HG03460 (cell line): ENCODE results near the gene PPP4R4.
"Not testable (repeated sequence)": the region's sequence is repeated elsewhere in the genome, so short reads cannot be mapped to it uniquely, and the experiment has no call there.

ENCODE experiments used
- ATAC-seq: cut with Tn5 transposase; IDR thresholded peaks from one replicate; pipeline ENCODE4 v1.9.1; 2021; ENCODE audit not compliant: unreplicated experiment

The PPP4R4 gene

GRCh38 chr14:94264195-94264594 is 90.1 kb downstream of the PPP4R4 start:
- ATAC-seq = not testable (repeated sequence)

GRCh38 chr14:94267352-94267751 is 93.2 kb downstream of the PPP4R4 start:
- no peak for ATAC-seq

DNA sequence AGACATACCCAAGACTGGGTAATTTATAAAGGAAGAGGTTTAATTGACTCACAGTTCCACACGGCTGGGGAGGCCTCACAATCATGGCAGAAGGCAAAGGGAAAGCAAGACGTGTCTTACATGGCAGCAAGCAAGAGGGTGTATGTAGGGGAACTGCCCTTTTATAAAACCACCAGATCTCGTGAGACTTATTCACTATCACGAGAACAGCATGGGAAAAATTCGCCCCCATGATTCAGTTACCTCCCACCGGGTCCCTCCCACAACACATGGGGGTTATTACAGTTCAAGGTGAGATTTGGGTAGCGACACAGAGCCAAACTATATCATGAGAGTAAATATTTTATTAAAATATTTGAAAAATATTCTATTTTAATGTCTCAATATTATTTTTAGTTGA is 94.5 kb downstream of the PPP4R4 start:
- not testable (repeated sequence) for ATAC-seq

- no peak for ATAC-seq
These were observed 95.0 kb downstream of the PPP4R4 start for GRCh38 chr14:94269156-94269555.

DNA sequence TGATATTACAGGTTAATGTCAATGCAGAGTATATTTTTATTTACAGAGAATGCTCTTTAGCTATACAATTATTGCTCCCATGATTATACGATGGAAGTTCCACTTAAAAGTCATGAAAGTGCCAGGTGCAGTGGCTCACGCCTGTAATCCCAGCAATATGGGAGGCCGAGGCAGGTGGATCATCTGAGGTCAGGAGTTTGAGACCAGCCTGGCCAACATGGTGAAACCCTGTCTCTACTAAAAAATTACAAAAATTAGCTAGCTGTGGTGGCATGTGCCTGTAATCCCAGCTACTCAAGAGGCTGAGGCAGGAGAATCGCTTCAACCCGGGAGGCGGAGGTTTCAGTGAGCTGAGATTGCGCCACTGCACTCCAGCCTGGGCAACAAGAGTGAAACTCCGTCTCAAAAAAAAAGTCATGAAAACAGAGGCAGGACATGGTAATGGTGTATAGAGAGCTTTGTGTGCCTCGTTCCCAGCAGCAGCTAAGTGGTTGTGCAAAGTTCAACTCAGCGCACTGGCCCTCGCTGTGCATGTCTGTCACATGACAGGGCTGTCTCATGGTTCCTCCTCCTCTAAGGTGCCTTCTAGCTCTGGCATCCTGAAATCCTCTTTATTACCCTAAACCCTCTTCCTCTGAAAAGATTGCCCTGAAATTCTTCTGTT is 102.9 kb downstream of the PPP4R4 start:
- ATAC-seq = not testable (repeated sequence)

GRCh38 chr14:94278731-94279130 is 104.6 kb downstream of the PPP4R4 start:
- ATAC-seq = no peak

DNA sequence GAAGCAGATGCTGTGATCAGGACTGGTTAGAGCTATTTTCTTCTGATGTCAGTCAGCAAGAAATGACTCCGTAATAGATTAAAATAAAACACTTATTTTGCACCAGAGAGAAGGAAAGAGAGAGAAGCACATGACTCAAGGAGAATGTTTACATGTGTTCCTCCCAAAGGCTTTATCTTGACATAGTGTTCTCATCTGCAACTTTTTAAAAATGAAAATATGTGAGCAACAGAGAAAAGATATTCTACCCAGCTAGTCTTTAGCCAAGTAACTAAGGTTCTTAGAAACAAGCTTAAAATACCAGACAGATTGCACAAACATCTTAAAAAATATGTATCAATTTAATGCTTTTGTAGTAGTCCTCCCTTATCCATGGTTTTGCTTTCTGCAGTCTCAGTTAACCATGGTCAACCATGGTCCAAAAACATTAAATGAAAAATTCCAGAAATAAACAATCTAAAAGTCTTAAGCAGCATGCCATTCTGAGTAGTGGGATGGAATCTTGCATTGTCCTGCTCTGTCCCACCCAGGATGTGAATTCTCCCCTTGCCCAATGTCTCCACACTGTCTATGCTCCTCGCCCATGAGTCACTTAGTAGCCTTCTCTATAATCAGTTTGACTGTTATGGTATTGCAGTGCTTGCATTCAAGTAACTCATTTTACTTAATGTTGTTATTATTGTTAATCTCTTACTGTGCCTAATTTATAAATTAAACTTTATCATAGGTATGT is 109.0 kb downstream of the PPP4R4 start:
- no peak for ATAC-seq

DNA sequence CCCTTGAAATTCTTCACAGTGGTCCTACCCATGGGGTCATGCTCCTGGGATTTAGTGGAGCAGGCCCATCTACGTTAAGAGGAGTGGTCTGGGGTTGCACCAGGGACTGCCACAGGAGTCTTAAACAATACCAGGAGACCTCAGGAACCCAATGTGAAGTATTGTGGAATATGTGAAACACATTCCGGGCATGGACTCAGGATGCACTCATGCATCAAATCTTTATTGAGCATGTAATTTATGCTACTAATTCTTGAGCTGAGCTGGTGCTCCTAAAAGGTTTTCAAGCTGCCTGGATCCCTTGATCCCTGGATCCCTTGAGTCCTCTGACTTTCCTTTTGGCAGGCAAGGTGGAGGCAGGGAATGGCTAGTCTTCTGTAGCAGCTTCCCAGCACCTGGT is 110.1 kb downstream of the PPP4R4 start:
- no peak for ATAC-seq

- no peak for ATAC-seq
These were observed 111.0 kb downstream of the PPP4R4 start for GRCh38 chr14:94285158-94285557.

GRCh38 chr14:94288610-94289465 is 114.7 kb downstream of the PPP4R4 start:
- no peak for ATAC-seq

DNA sequence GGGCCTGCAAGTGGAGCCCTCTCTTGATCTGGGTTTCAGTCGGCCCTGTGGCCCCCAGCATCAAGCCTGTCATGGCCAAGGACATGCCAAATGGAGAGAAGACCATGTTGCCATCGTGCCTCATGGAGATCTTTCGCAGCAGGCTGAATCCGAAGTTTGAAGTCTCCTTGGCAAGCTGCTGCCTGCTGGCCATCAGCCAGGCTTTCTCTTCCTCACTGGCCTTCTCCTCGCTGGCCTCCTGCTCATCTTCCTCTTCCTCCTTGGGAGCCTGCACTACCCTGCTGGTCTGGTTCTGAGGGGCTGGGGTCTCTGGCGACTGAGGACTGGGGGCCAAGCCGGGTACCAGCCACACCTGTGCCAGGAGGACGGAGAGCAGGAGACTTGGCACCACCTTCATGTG is 116.1 kb downstream of the PPP4R4 start:
- no peak for ATAC-seq

GRCh38 chr14:94291159-94291905 is 117.2 kb downstream of the PPP4R4 start:
- ATAC-seq = no peak

DNA sequence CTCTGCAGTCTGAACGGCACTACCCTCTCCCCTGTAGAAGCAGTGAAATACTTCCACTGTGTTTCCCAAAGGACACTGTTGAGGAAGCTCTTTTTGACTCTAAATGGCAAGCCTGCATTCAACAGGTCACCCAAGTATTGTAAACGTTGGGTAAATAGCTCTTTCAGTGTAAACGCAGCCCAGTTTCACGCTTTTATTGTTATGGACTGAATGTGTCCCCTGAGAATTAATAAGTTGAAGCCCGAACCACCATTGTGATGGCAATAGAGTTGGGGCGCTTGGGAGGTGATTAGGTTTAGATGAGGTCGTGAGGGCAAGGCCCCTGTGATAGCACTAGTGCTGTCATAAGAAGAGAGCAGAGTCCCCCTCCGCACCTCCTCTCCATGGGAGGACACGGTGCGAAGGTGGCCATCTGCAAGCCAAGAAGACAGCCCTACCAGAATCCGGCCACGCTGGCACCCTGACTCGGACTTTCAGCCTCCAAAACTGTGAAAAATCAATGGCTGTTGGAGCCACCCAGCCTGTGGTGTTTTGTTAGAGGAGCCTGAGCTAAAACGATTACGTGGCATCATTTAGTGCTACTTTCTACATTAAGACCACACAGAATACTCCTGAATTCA is 117.9 kb downstream of the PPP4R4 start:
- ATAC-seq = no peak

DNA sequence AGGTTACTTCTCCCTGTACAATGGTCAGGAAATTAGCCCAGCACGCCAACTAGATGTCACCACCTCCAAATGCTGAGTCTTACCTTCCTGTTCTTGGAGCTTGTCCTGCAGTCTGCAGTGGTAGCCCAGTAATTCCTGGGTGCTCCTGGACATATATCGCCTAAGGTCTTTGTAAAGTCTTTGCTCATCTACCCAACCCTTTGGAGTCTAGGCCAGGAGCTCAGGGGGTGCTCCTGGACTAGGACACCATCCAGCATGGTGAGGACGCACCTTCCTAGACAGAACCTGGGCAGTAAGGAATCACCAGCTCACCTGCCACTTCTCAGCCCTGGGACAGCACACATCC is 118.4 kb downstream of the PPP4R4 start:
- ATAC-seq = no peak

DNA sequence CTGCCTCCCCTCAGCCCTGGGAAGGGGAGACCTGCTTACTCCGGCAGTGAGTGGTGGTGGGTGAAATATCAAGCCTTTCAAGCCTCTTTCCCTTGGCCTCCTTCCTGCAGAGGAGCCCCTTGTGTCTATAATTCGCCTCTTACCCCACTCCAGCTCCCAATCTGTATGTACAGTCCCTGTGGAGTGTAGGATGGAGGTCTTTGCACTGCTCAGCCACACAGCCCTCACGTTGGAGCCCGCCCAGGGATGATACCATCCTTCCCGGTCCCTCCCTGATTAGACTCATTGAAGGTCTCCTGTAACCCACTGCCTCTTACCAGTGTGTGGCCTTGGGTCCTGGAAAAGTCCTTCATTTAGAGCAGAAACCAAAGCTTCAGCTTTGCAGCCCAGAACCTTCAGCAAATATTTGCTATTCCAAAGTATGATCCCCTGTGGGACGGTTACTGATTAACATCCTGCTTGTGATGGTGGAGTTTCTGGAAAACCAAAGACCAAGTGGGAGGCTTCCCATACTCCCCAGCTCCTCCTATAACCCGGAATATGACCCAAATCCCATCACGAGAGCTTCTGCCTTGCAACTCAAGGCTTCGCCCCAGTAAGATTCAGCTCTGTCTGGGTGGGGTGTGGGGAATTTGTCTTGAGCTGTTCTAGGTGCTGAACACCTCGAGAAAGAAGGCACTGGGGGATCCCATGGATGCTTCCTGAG is 118.9 kb downstream of the PPP4R4 start, which contains the start of gene SERPINA10:
Gene SERPINA10, minus strand, starts transcription at position 397 of the 706 bp plus-strand sequence. CDS start 2,675 bp downstream, outside the sequence.
- ATAC-seq = no peak

DNA sequence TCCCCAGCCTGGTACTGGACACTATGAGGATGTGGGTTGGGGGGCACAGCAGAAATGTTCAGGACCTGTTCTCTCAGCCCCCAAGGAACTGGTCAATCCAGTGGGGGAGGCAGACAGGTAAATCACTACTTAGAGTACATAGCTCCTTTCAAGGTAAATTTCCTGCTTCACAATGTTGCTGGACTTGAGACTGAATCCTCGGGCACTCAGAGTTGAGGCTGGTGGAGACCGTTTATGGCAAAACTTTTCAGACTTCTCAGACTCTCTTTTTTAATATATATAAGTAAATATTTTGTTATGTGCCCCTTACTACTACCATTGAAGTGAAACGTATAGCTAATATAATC is 119.4 kb downstream of the PPP4R4 start:
- no peak for ATAC-seq

DNA sequence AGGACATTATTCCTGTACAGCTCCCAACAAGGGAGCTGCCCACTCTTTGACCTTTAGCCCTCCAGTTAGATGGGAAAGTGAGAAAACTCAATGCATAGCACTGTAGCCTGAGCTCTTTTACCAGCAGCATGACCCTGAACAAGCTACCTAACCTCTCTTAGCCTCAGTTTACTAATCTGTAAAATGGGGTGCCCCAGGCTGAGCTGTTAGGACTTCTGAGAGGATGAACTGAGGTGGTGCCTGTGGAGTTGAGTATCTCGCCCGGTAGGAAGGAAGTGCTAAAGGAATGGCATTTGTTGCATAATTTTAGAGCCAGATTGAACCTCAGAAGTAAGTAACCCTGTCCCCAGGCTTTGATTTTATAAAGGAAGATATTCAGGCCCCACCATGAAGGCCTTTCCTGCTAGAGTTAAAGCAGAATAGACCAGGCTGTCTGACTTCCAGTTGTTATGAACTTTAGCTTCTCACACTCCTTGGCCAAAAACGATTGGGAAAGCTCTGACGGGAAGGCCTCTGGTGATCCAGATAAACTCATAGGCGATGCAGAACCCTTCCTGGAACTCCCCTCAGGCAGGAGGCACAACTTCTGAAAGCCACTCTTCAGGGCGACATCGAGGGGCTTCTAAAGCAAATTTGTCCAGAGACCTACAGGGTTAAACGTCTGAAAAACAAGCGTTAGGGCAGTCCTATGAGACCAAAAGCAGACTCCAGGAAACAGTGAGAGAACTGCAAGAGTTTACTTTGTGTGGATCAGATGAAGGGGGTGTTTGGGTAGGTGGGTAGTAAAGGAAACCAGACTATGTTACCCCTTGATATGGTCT is 121.4 kb downstream of the PPP4R4 start:
- no peak for ATAC-seq

GRCh38 chr14:94296181-94296545 is 122.0 kb downstream of the PPP4R4 start:
- ATAC-seq = not testable (repeated sequence)

DNA sequence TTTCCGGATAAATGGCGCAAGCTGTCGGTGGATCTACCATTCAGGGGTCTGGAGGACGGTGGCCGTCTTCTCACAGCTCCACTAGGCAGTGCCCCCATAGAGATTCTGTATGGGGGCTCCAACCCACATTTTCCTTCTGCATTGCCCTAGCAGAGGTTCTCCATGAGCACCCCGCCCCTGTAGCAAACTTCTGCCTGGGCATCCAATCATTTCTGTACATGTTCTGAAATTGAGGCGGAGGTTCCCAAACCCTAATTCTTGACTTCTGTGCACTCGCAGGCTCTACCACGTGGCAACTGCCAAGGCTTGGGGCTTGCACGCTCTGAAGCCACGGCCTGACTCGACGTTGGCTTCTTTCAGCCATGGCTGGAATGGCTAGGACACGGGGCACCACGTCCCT is 124.0 kb downstream of the PPP4R4 start:
- ATAC-seq = no peak
